ENCODE measurements around the gene GLB1L3.
A peak's percentile ranks its signal among the peaks of the same experiment; 100 is the strongest.
"Not testable (repeated sequence)": the region's sequence is repeated elsewhere in the genome, so short reads cannot be mapped to it uniquely, and the experiment has no call there.

GLB1L3 gene

GRCh38 chr11:134252346-134253187 is 23.6 kb upstream of the GLB1L3 start:
- peak; percentile 63 for DNase-seq

GRCh38 chr11:134253188-134253993 is 22.8 kb upstream of the GLB1L3 start, which contains the start of the genes ACAD8 and THYN1:
Gene ACAD8, plus strand, starts transcription at chr11:134253568. Its CDS starts 33 bp downstream, at chr11:134253601.
Gene THYN1, minus strand, starts transcription at chr11:134253352. Its CDS starts 470 bp downstream, at chr11:134252882.
- peak; percentile 95 for DNase-seq

- no peak for DNase-seq
These were observed 21.6 kb upstream of the GLB1L3 start for GRCh38 chr11:134254433-134255183.

GRCh38 chr11:134255184-134255561 is 21.0 kb upstream of the GLB1L3 start:
- not testable (repeated sequence) for DNase-seq

- no peak for DNase-seq
These were observed 19.1 kb upstream of the GLB1L3 start for GRCh38 chr11:134257101-134257500.

GRCh38 chr11:134258577-134258976 is 17.6 kb upstream of the GLB1L3 start:
- DNase-seq = no peak

- DNase-seq = no peak
These were observed 15.7 kb upstream of the GLB1L3 start for GRCh38 chr11:134260503-134260902.

- no peak for DNase-seq
These were observed 15.2 kb upstream of the GLB1L3 start for GRCh38 chr11:134260983-134261382.

GRCh38 chr11:134261626-134262488 is 14.3 kb upstream of the GLB1L3 start:
- DNase-seq = no peak

GRCh38 chr11:134264966-134265764 is 11.0 kb upstream of the GLB1L3 start:
- DNase-seq = no peak

GRCh38 chr11:134266440-134266839 is 9.7 kb upstream of the GLB1L3 start:
- no peak for DNase-seq

- no peak for DNase-seq
These were observed 9.3 kb upstream of the GLB1L3 start for GRCh38 chr11:134266841-134267251.

GRCh38 chr11:134267461-134267860 is 8.7 kb upstream of the GLB1L3 start:
- DNase-seq = no peak

GRCh38 chr11:134267966-134268365 is 8.2 kb upstream of the GLB1L3 start:
- no peak for DNase-seq

GRCh38 chr11:134270250-134270714 is 5.9 kb upstream of the GLB1L3 start:
- DNase-seq = no peak

GRCh38 chr11:134271978-134272377 is 4.2 kb upstream of the GLB1L3 start:
- DNase-seq = no peak

GRCh38 chr11:134272381-134273316 is 3.5 kb upstream of the GLB1L3 start:
- DNase-seq = peak; percentile 43

GRCh38 chr11:134273317-134273712 is 2.9 kb upstream of the GLB1L3 start:
- DNase-seq = no peak

GRCh38 chr11:134275188-134275533 is 1.0 kb upstream of the GLB1L3 start:
- no peak for DNase-seq
